WTC11 (cell line): ENCODE measurements around the gene FGF18.

ENCODE experiments used
- ESRRA ChIP-seq: sonication (generic); formaldehyde crosslinking; IDR thresholded peaks from 2 replicates; pipeline ENCODE4 v1.8.1; 2022; ENCODE audit warnings: mild to moderate bottlenecking, missing genetic modification reagents, borderline replicate concordance
- NR3C1 ChIP-seq: sonication (generic); formaldehyde crosslinking; conservative IDR thresholded peaks from 2 replicates; pipeline ENCODE4 v1.8.1; 2023; ENCODE audit warnings: low read depth, mild to moderate bottlenecking, missing genetic modification reagents
- ZNF416 ChIP-seq: fragments of 250-450 bp; sonication (Bioruptor Pico); IDR thresholded peaks from 2 replicates; pipeline ENCODE4 v1.9.0; 2021; ENCODE audit warnings: mild to moderate bottlenecking, inconsistent platforms
- TF ChIP-seq, protein P1 (sequence below): fragments of 200-600 bp; IDR thresholded peaks from 2 replicates; pipeline ENCODE4 v1.8.0; 2022; ENCODE audit warnings: antibody characterized with exemption
- TF ChIP-seq, protein P2 (sequence below): sonication (generic); formaldehyde crosslinking; IDR thresholded peaks from 2 replicates; pipeline ENCODE4 v1.8.1; 2023; ENCODE audit warnings: mild to moderate bottlenecking, missing genetic modification reagents, moderate library complexity
- TF ChIP-seq, protein P3 (sequence below): sonication (generic); formaldehyde crosslinking; IDR thresholded peaks from 2 replicates; pipeline ENCODE4 v1.8.0; 2022; ENCODE audit warnings: mild to moderate bottlenecking, missing genetic modification reagents
- TF ChIP-seq, protein P4 (sequence below): sonication (generic); formaldehyde crosslinking; IDR thresholded peaks from 2 replicates; pipeline ENCODE4 v1.8.1; 2022; ENCODE audit warnings: missing genetic modification reagents, borderline replicate concordance

DNA sequence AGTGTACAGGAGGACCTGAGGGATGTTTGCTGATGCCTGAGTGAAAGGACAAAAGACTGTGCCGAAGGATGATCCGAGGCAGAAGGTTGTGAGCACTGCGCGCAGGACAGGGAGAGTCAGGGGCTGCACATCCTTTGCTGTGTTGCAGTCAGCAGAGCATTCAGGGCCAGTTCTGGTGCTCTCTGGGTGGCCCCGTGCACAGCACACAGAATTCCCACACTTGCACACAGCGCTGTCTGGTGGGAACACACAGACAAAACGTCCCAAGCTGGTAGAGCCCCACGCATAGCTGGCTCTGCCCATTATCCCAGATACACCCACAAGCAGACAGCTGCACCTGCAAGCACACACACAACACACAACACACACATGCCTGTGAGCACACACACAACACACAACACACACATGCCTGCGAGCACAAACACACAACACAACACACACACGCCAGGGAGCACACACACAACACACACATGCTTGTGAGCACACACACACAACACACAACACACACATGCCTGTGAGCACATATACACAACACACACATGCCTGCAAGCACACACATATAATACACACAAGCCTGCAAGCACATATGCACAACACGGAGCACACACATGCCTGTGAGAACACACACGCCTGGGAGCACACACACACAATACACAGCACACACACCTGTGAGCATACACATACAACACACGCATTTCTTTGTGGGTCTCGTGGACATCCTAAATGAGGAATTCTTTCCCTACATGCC lies 74.4 kb downstream of the FGF18 start:
- TF ChIP-seq, protein P1, sequence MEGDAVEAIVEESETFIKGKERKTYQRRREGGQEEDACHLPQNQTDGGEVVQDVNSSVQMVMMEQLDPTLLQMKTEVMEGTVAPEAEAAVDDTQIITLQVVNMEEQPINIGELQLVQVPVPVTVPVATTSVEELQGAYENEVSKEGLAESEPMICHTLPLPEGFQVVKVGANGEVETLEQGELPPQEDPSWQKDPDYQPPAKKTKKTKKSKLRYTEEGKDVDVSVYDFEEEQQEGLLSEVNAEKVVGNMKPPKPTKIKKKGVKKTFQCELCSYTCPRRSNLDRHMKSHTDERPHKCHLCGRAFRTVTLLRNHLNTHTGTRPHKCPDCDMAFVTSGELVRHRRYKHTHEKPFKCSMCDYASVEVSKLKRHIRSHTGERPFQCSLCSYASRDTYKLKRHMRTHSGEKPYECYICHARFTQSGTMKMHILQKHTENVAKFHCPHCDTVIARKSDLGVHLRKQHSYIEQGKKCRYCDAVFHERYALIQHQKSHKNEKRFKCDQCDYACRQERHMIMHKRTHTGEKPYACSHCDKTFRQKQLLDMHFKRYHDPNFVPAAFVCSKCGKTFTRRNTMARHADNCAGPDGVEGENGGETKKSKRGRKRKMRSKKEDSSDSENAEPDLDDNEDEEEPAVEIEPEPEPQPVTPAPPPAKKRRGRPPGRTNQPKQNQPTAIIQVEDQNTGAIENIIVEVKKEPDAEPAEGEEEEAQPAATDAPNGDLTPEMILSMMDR: no peak
- TF ChIP-seq, protein P2, sequence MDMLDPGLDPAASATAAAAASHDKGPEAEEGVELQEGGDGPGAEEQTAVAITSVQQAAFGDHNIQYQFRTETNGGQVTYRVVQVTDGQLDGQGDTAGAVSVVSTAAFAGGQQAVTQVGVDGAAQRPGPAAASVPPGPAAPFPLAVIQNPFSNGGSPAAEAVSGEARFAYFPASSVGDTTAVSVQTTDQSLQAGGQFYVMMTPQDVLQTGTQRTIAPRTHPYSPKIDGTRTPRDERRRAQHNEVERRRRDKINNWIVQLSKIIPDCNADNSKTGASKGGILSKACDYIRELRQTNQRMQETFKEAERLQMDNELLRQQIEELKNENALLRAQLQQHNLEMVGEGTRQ (CRISPR knock-in tag): no peak
- TF ChIP-seq NR3C1 (no peak), ESRRA (CRISPR knock-in tag) (no peak), ZNF416 (CRISPR knock-in tag) (no peak)
- TF ChIP-seq, protein P3, sequence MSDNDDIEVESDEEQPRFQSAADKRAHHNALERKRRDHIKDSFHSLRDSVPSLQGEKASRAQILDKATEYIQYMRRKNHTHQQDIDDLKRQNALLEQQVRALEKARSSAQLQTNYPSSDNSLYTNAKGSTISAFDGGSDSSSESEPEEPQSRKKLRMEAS (CRISPR knock-in tag): no peak
- TF ChIP-seq, protein P4, sequence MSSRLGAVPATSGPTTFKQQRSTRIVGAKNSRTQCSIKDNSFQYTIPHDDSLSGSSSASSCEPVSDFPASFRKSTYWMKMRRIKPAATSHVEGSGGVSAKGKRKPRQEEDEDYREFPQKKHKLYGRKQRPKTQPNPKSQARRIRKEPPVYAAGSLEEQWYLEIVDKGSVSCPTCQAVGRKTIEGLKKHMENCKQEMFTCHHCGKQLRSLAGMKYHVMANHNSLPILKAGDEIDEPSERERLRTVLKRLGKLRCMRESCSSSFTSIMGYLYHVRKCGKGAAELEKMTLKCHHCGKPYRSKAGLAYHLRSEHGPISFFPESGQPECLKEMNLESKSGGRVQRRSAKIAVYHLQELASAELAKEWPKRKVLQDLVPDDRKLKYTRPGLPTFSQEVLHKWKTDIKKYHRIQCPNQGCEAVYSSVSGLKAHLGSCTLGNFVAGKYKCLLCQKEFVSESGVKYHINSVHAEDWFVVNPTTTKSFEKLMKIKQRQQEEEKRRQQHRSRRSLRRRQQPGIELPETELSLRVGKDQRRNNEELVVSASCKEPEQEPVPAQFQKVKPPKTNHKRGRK (CRISPR knock-in tag): no peak
